HepG2 (cell line): ENCODE results near the gene POLR1G. TPM values are rescaled to one million over a fixed set of nuclear protein-coding genes. Genes with fewer than 3 reads are reported as not detected.

Experiments used
- ARID5B ChIP-seq: IDR thresholded peaks from 2 replicates; pipeline ENCODE4 v1.4.0; 2020; ENCODE audit warnings: mild to moderate bottlenecking, missing genetic modification reagents
- ARNT2 ChIP-seq: sonication (generic); formaldehyde crosslinking; IDR thresholded peaks from 2 replicates; pipeline ENCODE4 v1.8.0; 2022; ENCODE audit warnings: mild to moderate bottlenecking, low read depth, missing genetic modification reagents, moderate library complexity
- KAT2B ChIP-seq: fragments of 150-350 bp; IDR thresholded peaks from 2 replicates; pipeline ENCODE4 v1.6.1; 2014; ENCODE audit warnings: low read depth, low read length, borderline replicate concordance
- RNF2 ChIP-seq: fragments of 450-650 bp; conservative IDR thresholded peaks from 2 replicates; pipeline ENCODE4 v1.6.1; 2016; ENCODE audit warnings: low read depth
- SALL2 ChIP-seq: sonication (generic); formaldehyde crosslinking; IDR thresholded peaks from 2 replicates; pipeline ENCODE4 v1.8.1; 2023; ENCODE audit warnings: mild to moderate bottlenecking, missing genetic modification reagents, inconsistent platforms
- TAF15 ChIP-seq: fragments of 200-400 bp; formaldehyde crosslinking; IDR thresholded peaks from one replicate; pipeline ENCODE4 v1.6.1; 2018; ENCODE audit warnings: mild to moderate bottlenecking, low read depth, low read length; ENCODE audit not compliant: poor library complexity, severe bottlenecking
- THAP8 ChIP-seq: sonication (generic); formaldehyde crosslinking; IDR thresholded peaks from 2 replicates; pipeline ENCODE4 v1.5.1; 2020; ENCODE audit warnings: missing genetic modification reagents, mild to moderate bottlenecking, borderline replicate concordance
- XBP1 ChIP-seq: sonication (generic); formaldehyde crosslinking; IDR thresholded peaks from 2 replicates; pipeline ENCODE4 v1.5.0; 2020; ENCODE audit warnings: missing genetic modification reagents
- YEATS2 ChIP-seq: sonication (generic); formaldehyde crosslinking; IDR thresholded peaks from 2 replicates; pipeline ENCODE4 v1.4.0; 2020; ENCODE audit warnings: missing genetic modification reagents, borderline replicate concordance
- ZBTB14 ChIP-seq: sonication (generic); formaldehyde crosslinking; IDR thresholded peaks from 2 replicates; pipeline ENCODE4 v1.4.0; 2020; ENCODE audit warnings: missing genetic modification reagents
- ZFP82 ChIP-seq: sonication (generic); formaldehyde crosslinking; IDR thresholded peaks from 2 replicates; pipeline ENCODE4 v1.5.1; 2020; ENCODE audit warnings: mild to moderate bottlenecking, missing genetic modification reagents, borderline replicate concordance
- ZNF407 ChIP-seq: sonication (generic); formaldehyde crosslinking; IDR thresholded peaks from one replicate; pipeline ENCODE4 v1.5.1; 2020; ENCODE audit warnings: mild to moderate bottlenecking, missing genetic modification reagents; ENCODE audit errors: not compliant biosample characterization
- ZNF607 ChIP-seq: sonication (generic); formaldehyde crosslinking; IDR thresholded peaks from 2 replicates; pipeline ENCODE4 v1.5.1; 2020; ENCODE audit warnings: missing genetic modification reagents, mild to moderate bottlenecking, borderline replicate concordance
- ZNF768 ChIP-seq: sonication (generic); formaldehyde crosslinking; IDR thresholded peaks from 2 replicates; pipeline ENCODE4 v1.4.0; 2020; ENCODE audit warnings: missing genetic modification reagents
- polyA plus RNA-seq, 8 experiments: library from polyadenylated mRNA; depleted of rRNA in 3 of 8; stranded (reverse) in 7 of 8; unstranded in 1 of 8; fragments of >200 nt; fragmentation: Illumina TruSeq in 4 of 8; extraction: Trizol in 4 of 8; gene quantifications; 2 replicates each; pipeline versions ENCODE4 v1.2.1 to v1.2.3, GENCODE V29; 2011 to 2016; ENCODE audit warnings: low read depth in 4 of 8, missing spikeins in 1 of 8, mixed read lengths in 1 of 8; ENCODE audit not compliant: insufficient read depth in 1 of 8
- total RNA-seq, 5 experiments: library from RNA; depleted of rRNA; stranded (reverse); fragments of >200 nt; fragmentation: Illumina TruSeq; extraction: Trizol; gene quantifications; 2 replicates each; pipeline ENCODE4 v1.2.3, GENCODE V29; 2016; ENCODE audit warnings: low read depth in 1 of 5

POLR1G gene
- total and polyA plus RNA-seq, 2 of the 13 experiments (the other 11 are each of a cell fraction or from before 2014, with no cell fraction given) = 3.5 to 20.8 TPM

- TF ChIP-seq ZBTB14 (CRISPR knock-in tag) (0 out of 2 replicates have a peak, but pooled peaks have one; percentile 45), ZNF407 (CRISPR knock-in tag) (peak; percentile 41), ARID5B (peak; percentile 91), SALL2 (peak; percentile 80), ARNT2 (0 out of 2 replicates have a peak, but pooled peaks have one; percentile 47), KAT2B (no peak), ZNF768 (peak; percentile 78; the same call in 1 of the 2 replicates), ZNF607 (CRISPR knock-in tag) (peak; percentile 70; the same call in 1 of the 2 replicates), XBP1 (CRISPR knock-in tag) (no peak), RNF2 (no peak; the same call in 1 of the 2 replicates), TAF15 (peak; percentile 87), ZFP82 (CRISPR knock-in tag) (no peak), THAP8 (CRISPR knock-in tag) (no peak), YEATS2 (CRISPR knock-in tag) (peak; percentile 71; the same call in 1 of the 2 replicates)
These were observed 49.5 kb downstream of the POLR1G start (continued) for GRCh38 chr19:45455707-45456499.
